Epithelial cell of esophagus (primary cell): ENCODE data around the gene PARD3B.
"Not testable (repeated sequence)": the region's sequence is repeated elsewhere in the genome, so short reads cannot be mapped to it uniquely, and the experiment has no call there.

Experiments used
- DNase-seq: peaks from one replicate; pipeline ENCODE4 v3.0.0; 2010; ENCODE audit warnings: low read depth
- H3K4me3 ChIP-seq: 2 replicates; pipeline ENCODE4 v1.5.1; 2011; ENCODE audit warnings: mild to moderate bottlenecking, low read length, control low read depth
- TF ChIP-seq, protein P1 (sequence below): IDR thresholded peaks from 2 replicates; pipeline ENCODE4 v1.5.1; 2011; ENCODE audit warnings: low read depth, mild to moderate bottlenecking, low read length, control low read depth, inconsistent platforms; ENCODE audit not compliant: insufficient read depth; ENCODE audit errors: missing control alignments

The PARD3B gene

DNA sequence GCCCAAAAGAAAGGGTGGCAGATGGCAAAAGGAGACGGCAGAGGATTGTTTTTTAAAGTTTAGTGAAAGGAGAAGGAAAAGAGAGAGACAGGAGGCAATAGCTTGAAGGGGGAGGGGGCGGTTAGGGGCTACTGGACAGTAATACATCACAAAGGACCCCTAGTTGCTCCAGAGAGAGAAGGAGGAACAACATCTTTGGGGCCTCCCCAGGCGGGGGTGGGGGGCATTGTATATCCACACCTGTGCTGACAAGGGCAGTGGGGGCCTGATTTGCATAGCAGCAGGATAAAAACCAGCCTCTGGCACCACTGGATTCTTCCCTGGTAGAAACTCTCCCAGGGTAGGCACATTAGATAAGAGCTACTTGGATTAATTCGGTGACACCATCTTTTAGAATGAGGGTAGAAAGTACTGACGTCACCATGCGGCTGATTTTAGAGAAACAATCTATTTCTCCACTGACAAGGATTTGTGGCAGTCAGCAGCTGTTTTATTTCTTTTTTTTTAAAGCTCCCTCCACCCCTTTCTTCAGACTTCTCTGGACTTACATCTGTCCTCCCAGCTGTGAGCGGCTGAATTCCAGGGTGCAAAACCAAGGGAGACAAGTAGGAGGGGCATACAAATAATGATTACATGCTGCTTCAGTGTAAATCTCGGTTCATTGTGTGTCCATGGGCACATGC is 937.3 kb downstream of the PARD3B start:
- no peak overlapping the region for H3K4me3 ChIP-seq
- TF ChIP-seq, protein P1, sequence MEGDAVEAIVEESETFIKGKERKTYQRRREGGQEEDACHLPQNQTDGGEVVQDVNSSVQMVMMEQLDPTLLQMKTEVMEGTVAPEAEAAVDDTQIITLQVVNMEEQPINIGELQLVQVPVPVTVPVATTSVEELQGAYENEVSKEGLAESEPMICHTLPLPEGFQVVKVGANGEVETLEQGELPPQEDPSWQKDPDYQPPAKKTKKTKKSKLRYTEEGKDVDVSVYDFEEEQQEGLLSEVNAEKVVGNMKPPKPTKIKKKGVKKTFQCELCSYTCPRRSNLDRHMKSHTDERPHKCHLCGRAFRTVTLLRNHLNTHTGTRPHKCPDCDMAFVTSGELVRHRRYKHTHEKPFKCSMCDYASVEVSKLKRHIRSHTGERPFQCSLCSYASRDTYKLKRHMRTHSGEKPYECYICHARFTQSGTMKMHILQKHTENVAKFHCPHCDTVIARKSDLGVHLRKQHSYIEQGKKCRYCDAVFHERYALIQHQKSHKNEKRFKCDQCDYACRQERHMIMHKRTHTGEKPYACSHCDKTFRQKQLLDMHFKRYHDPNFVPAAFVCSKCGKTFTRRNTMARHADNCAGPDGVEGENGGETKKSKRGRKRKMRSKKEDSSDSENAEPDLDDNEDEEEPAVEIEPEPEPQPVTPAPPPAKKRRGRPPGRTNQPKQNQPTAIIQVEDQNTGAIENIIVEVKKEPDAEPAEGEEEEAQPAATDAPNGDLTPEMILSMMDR = no peak
- DNase-seq = no peak

DNA sequence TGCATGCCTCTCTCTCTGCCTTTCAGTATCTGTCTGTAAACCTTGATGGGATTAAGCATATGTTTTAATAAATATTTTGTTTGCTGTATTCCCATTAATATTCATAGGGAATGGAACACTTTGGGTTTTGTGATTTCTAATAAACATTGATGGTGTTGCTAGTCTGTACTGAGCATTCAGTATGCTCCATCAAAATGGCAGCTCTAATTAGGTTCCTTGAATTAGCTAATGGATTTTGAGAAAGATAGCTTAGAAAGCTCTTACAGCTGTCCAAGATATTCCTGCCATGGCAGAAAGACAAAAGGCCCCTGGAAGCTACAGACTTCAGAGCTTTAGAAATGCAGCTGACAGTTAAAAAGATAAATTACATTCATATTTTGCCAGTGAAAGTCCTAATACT is 937.8 kb downstream of the PARD3B start:
- TF ChIP-seq, protein P1 = no peak
- DNase-seq = no peak
- H3K4me3 ChIP-seq = no peak overlapping the region

DNA sequence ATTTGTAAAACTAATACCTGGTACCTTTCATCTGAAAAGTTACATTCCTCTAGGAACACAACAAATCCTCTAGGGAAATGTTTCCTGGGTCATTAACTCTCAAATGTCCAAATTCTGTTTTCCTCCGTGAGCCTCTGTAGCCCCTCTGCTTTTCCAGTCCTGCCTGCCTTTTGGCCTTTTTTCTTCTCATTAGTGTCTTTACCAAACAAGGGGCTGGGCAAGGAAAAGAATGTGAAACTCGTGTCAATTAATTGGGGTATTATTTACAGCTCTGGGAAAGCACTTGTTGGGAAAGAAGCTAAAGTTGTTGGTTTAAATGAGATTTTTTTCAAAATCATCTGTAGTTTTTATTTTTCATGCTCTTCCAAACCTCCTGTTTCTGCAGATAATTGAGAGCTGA is 938.9 kb downstream of the PARD3B start:
- TF ChIP-seq, protein P1 = no peak
- H3K4me3 ChIP-seq = no peak overlapping the region
- no peak for DNase-seq

DNA sequence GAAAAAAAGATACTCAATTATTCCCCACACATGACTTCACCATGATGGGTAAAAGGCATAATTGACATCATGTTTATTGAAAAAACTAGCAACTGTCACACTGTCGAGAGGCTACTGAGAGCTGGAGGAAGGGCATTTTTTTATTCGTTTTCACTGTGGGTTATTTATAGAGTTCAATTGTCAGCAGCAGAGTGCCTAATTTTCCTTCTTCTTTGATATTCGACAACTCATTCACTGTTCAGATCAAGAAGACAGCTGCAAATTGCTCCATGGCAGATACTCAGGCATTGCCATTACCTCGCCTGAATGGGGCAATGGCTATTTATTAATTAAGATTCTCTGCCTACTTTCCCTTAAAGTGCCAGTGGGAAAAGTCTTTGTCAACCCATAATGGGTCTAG is 939.5 kb downstream of the PARD3B start:
- TF ChIP-seq, protein P1 = no peak
- DNase-seq = no peak
- H3K4me3 ChIP-seq = no peak overlapping the region

DNA sequence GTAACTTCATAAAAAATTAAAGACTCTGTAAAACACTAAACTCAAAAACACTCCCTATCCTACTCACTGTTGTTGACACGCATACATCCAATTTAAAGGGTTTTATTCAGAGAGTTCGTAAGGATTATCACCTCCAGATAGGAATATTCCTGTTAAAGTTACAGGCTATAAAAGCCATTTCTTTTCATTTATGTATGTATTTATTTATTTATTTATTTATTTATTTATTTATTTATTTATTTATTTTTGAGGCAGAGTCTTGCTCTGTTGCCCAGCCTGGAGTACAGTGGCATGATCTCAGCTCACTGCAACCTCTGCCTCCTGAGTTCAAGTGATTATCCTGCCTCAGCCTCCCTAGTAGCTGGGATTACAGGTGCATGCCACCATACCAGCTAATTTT is 948.3 kb downstream of the PARD3B start:
- H3K4me3 ChIP-seq, DNase-seq: not testable (repeated sequence)

DNA sequence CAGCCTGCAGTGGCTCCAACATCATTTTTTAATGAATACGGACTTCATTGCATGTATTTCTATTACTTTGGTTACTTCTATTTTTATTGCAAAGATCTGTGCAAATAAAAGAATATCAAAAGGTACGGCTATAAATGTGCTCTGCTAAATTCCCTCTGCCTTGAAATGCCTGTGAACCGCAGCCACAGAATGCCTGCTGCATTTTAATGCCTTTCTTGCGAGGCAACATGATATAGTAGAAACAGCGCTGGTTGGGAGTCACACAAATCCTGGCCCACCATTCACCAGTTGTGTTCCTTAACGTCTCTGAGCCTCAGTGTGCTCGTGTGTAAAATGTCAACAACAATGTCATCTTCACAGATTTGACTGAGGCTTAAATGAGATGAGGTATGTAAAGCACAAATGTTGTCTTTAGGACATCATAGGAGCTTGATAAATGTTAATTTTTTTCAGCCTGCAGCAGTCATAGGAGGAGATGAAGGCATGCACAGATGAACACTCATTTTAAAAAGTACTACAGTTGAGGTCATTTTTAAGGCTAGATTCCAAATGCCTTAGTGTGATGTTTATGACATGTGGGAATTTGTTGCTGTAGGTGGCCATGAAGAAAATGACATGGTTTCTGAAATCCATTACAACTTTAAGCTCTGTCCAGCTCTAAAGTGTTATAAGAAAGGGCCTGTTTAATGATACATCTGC is 949.4 kb downstream of the PARD3B start:
- TF ChIP-seq, protein P1 = no peak
- no peak for DNase-seq
- H3K4me3 ChIP-seq = no peak overlapping the region

DNA sequence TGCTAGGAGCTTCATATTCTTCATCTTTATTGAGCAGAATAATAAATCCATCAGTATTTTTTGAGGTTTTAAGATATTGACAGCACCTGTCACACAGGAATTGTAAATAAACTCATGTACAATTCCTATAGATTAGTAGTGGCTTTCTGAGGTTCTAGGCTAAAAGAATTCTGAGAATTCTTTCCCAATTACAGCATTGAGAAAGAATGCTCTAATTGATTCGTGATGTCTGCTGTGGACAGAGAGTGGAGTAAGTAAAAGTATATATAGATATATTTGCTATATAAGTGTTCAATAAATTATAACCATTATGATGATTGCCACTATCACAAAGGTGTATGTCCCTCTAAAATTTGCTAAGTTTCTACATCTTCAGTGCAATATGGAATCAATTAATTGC is 950.5 kb downstream of the PARD3B start:
- TF ChIP-seq, protein P1 = no peak
- no peak for DNase-seq
- no peak overlapping the region for H3K4me3 ChIP-seq
